CD4-positive, alpha-beta T cell treated with Interleukin-4 for 4 hours (primary cell): Measurements from ENCODE around the gene SCAANT1.

ENCODE experiments used
- DNase-seq: peaks from one replicate; pipeline ENCODE4 v3.0.0-alpha.2; 2020

SCAANT1 gene

GRCh38 chr3:63911873-63912767, at the start of gene SCAANT1:
SCAANT1 (minus strand) TSS chr3:63912383.
- peak; percentile 86 for DNase-seq

GRCh38 chr3:63961891-63962290, 49.7 kb upstream of the SCAANT1 start:
- peak; percentile 79 for DNase-seq

- no peak for DNase-seq
These were observed 48.0 kb upstream of the SCAANT1 start for GRCh38 chr3:63960048-63960711.

- DNase-seq: no peak
These were observed 47.0 kb upstream of the SCAANT1 start for GRCh38 chr3:63959146-63959545.

GRCh38 chr3:63955830-63956545, 43.8 kb upstream of the SCAANT1 start:
- no peak for DNase-seq

- no peak for DNase-seq
These were observed 43.0 kb upstream of the SCAANT1 start for GRCh38 chr3:63955036-63955650.

- DNase-seq: no peak
These were observed 42.0 kb upstream of the SCAANT1 start for GRCh38 chr3:63954182-63954581.

GRCh38 chr3:63952248-63952594, 40.0 kb upstream of the SCAANT1 start:
- DNase-seq: no peak

GRCh38 chr3:63951492-63952247, 39.5 kb upstream of the SCAANT1 start:
- DNase-seq: no peak

- DNase-seq: no peak
These were observed 38.5 kb upstream of the SCAANT1 start for GRCh38 chr3:63950698-63951097.

- no peak for DNase-seq
These were observed 36.8 kb upstream of the SCAANT1 start for GRCh38 chr3:63949005-63949404.

- no peak for DNase-seq
These were observed 35.4 kb upstream of the SCAANT1 start for GRCh38 chr3:63947594-63947993.

GRCh38 chr3:63946753-63947152, 34.6 kb upstream of the SCAANT1 start:
- no peak for DNase-seq

- DNase-seq: no peak
These were observed 33.4 kb upstream of the SCAANT1 start for GRCh38 chr3:63945558-63946096.

- DNase-seq: no peak
These were observed 31.5 kb upstream of the SCAANT1 start for GRCh38 chr3:63943678-63944077.

GRCh38 chr3:63942528-63942927, 30.3 kb upstream of the SCAANT1 start:
- no peak for DNase-seq

- no peak for DNase-seq
These were observed 28.2 kb upstream of the SCAANT1 start for GRCh38 chr3:63940389-63940757.

- peak; percentile 27 for DNase-seq
These were observed 25.8 kb upstream of the SCAANT1 start for GRCh38 chr3:63937661-63938651.

GRCh38 chr3:63936925-63937324, 24.7 kb upstream of the SCAANT1 start:
- DNase-seq: no peak

- DNase-seq: peak; percentile 55
These were observed 22.1 kb upstream of the SCAANT1 start for GRCh38 chr3:63934041-63934866.
